IMR-90 (cell line): Measurements from ENCODE around the gene FCHSD2.

Experiments
- BHLHE40 ChIP-seq: fragments of 150-350 bp; IDR thresholded peaks from 2 replicates; pipeline ENCODE4 v1.6.1; 2016; ENCODE audit warnings: mild to moderate bottlenecking, low read depth, low read length
- CEBPB ChIP-seq: IDR thresholded peaks from 2 replicates; pipeline ENCODE4 v1.6.1; 2012; ENCODE audit warnings: low read depth, low read length, improper control_type of control experiment
- CHD1 ChIP-seq: IDR thresholded peaks from 2 replicates; pipeline ENCODE4 v1.6.1; 2012; ENCODE audit warnings: low read depth, low read length, improper control_type of control experiment
- CTCF ChIP-seq: conservative IDR thresholded peaks from 2 replicates; pipeline ENCODE4 v1.5.1; 2012; ENCODE audit warnings: mild to moderate bottlenecking, low read depth, low read length, improper control_type of control experiment
- ELK1 ChIP-seq: fragments of 150-350 bp; IDR thresholded peaks from 2 replicates; pipeline ENCODE4 v1.6.1; 2016; ENCODE audit warnings: low read depth, mild to moderate bottlenecking, low read length, moderate library complexity, borderline replicate concordance
- FOS ChIP-seq: fragments of 150-350 bp; IDR thresholded peaks from 2 replicates; pipeline ENCODE4 v1.6.1; 2016; ENCODE audit warnings: low read depth, low read length
- POLR2A ChIP-seq: IDR thresholded peaks from 2 replicates; pipeline ENCODE4 v1.6.1; 2012; ENCODE audit warnings: mild to moderate bottlenecking, low read depth, low read length
- RCOR1 ChIP-seq: IDR thresholded peaks from 2 replicates; pipeline ENCODE4 v1.6.1; 2012; ENCODE audit warnings: mild to moderate bottlenecking, low read length, improper control_type of control experiment; ENCODE audit not compliant: insufficient replicate concordance
- SMC3 ChIP-seq: fragments of 150-350 bp; IDR thresholded peaks from 2 replicates; pipeline ENCODE4 v1.6.1; 2016; ENCODE audit warnings: low read depth, mild to moderate bottlenecking, antibody characterized with exemption, low read length, moderate library complexity

- TF ChIP-seq CTCF (no peak), POLR2A (no peak), CHD1 (no peak), ELK1 (no peak), RCOR1 (no peak), CEBPB (no peak), FOS (no peak), BHLHE40 (no peak), SMC3 (no peak)
Measured at GRCh38 chr11:72842653-72843330, 299.3 kb downstream of the FCHSD2 start.
